Measurements from ENCODE around the gene DLGAP1.

DNA sequence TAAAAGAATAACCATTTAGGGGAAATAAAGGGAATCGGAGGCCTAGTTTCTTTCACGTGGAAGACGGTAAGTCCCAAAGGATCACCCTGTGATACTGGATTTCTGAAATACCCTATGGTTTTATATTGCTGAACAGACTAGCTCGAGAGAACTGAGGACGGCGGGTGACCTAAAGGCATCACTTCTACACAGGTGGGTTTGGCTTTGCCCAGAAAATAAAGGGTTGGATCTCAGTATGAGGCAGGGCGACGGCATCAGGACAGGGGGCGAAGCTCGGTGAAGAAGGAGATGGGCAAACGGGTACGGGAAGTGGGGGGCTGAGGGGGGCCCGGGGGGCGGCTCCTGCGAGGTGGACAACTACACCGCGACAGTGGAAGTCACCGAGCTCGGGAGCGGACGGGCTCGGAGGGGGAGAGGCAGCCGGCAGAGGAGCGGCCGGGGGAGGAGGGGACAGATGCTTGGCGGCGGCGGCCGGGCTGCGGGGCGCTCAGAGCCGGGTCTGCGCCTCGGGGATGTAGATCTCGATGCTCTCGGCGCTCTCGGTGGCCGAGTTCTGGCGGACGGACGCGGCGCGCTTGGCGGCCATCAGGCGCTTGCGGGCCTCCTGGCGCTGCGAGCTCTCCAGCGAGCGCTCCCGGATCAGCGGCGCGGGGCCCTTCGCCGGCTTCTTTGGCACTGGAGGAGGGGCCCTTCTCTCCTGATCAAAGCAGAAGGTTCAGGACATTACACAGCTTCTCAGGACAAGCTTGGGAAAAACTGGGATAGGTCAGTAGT is 956.2 kb downstream of the DLGAP1 start:
- TF ChIP-seq, protein P1, sequence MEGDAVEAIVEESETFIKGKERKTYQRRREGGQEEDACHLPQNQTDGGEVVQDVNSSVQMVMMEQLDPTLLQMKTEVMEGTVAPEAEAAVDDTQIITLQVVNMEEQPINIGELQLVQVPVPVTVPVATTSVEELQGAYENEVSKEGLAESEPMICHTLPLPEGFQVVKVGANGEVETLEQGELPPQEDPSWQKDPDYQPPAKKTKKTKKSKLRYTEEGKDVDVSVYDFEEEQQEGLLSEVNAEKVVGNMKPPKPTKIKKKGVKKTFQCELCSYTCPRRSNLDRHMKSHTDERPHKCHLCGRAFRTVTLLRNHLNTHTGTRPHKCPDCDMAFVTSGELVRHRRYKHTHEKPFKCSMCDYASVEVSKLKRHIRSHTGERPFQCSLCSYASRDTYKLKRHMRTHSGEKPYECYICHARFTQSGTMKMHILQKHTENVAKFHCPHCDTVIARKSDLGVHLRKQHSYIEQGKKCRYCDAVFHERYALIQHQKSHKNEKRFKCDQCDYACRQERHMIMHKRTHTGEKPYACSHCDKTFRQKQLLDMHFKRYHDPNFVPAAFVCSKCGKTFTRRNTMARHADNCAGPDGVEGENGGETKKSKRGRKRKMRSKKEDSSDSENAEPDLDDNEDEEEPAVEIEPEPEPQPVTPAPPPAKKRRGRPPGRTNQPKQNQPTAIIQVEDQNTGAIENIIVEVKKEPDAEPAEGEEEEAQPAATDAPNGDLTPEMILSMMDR (tag by site-specific recombination; IDR thresholded peaks at IDR 0.05) = no peak
- TF ChIP-seq HOXC10 (CRISPR knock-in tag; IDR thresholded peaks at IDR 0.05) (no peak), ZBTB20 (tag by site-specific recombination; IDR thresholded peaks at IDR 0.05) (no peak), ZNF2 (tag by site-specific recombination; IDR thresholded peaks at IDR 0.05) (no peak), ZNF121 (tag by site-specific recombination; IDR thresholded peaks at IDR 0.05) (no peak), GLIS2 (tag by site-specific recombination; IDR thresholded peaks at IDR 0.05) (no peak), ZNF146 (tag by site-specific recombination; IDR thresholded peaks at IDR 0.05) (no peak), ZNF48 (tag by site-specific recombination; IDR thresholded peaks at IDR 0.05) (no peak), YY1 (tag by site-specific recombination; IDR thresholded peaks at IDR 0.05) (no peak), ZNF416 (tag by site-specific recombination; IDR thresholded peaks at IDR 0.05) (no peak), BCL11A (tag by site-specific recombination; IDR thresholded peaks at IDR 0.05; ENCODE audit: low read depth) (no peak)
- TF ChIP-seq, protein P2, sequence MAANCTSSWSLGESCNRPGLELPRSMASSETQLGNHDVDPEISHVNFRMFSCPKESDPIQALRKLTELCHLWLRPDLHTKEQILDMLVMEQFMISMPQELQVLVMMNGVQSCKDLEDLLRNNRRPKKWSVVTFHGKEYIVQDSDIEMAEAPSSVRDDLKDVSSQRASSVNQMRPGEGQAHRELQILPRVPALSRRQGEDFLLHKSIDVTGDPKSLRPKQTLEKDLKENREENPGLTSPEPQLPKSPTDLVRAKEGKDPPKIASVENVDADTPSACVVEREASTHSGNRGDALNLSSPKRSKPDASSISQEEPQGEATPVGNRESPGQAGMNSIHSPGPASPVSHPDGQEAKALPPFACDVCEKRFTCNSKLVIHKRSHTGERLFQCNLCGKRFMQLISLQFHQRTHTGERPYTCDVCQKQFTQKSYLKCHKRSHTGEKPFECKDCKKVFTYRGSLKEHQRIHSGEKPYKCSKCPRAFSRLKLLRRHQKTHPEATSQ (tag by site-specific recombination; IDR thresholded peaks at IDR 0.05) = no peak
- TF ChIP-seq, protein P3, sequence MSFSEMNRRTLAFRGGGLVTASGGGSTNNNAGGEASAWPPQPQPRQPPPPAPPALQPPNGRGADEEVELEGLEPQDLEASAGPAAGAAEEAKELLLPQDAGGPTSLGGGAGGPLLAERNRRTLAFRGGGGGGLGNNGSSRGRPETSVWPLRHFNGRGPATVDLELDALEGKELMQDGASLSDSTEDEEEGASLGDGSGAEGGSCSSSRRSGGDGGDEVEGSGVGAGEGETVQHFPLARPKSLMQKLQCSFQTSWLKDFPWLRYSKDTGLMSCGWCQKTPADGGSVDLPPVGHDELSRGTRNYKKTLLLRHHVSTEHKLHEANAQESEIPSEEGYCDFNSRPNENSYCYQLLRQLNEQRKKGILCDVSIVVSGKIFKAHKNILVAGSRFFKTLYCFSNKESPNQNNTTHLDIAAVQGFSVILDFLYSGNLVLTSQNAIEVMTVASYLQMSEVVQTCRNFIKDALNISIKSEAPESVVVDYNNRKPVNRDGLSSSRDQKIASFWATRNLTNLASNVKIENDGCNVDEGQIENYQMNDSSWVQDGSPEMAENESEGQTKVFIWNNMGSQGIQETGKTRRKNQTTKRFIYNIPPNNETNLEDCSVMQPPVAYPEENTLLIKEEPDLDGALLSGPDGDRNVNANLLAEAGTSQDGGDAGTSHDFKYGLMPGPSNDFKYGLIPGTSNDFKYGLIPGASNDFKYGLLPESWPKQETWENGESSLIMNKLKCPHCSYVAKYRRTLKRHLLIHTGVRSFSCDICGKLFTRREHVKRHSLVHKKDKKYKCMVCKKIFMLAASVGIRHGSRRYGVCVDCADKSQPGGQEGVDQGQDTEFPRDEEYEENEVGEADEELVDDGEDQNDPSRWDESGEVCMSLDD (tag by site-specific recombination; IDR thresholded peaks at IDR 0.05) = no peak
- TF ChIP-seq, protein P4, sequence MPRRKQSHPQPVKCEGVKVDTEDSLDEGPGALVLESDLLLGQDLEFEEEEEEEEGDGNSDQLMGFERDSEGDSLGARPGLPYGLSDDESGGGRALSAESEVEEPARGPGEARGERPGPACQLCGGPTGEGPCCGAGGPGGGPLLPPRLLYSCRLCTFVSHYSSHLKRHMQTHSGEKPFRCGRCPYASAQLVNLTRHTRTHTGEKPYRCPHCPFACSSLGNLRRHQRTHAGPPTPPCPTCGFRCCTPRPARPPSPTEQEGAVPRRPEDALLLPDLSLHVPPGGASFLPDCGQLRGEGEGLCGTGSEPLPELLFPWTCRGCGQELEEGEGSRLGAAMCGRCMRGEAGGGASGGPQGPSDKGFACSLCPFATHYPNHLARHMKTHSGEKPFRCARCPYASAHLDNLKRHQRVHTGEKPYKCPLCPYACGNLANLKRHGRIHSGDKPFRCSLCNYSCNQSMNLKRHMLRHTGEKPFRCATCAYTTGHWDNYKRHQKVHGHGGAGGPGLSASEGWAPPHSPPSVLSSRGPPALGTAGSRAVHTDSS (tag by site-specific recombination; IDR thresholded peaks at IDR 0.05) = no peak
